Stimulated activated CD4-positive, alpha-beta T cell treated with anti-CD3 and anti-CD28 coated beads, Interleukin-15, amount 100 ng/mL, for 48 hours (primary cell): ENCODE results near the gene CDC42EP1.
"Not testable (repeated sequence)": the region's sequence is repeated elsewhere in the genome, so short reads cannot be mapped to it uniquely, and the experiment has no call there.

Experiments
- DNase-seq, 2 donors: peaks; one replicate each; pipeline ENCODE4 v3.0.0-alpha.2; 2020; ENCODE audit warnings: low read depth in 2 of 2

The CDC42EP1 gene, protein sequence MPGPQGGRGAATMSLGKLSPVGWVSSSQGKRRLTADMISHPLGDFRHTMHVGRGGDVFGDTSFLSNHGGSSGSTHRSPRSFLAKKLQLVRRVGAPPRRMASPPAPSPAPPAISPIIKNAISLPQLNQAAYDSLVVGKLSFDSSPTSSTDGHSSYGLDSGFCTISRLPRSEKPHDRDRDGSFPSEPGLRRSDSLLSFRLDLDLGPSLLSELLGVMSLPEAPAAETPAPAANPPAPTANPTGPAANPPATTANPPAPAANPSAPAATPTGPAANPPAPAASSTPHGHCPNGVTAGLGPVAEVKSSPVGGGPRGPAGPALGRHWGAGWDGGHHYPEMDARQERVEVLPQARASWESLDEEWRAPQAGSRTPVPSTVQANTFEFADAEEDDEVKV

GRCh38 chr22:37559901-37560607 lies at the start of gene CDC42EP1:
Gene CDC42EP1 (plus strand): TSS chr22:37560480. CDS start chr22:37566350, 5,870 bp downstream.
- DNase-seq = no peak

GRCh38 chr22:37511395-37512104 lies 48.7 kb upstream of the CDC42EP1 start:
- no peak for DNase-seq

DNA sequence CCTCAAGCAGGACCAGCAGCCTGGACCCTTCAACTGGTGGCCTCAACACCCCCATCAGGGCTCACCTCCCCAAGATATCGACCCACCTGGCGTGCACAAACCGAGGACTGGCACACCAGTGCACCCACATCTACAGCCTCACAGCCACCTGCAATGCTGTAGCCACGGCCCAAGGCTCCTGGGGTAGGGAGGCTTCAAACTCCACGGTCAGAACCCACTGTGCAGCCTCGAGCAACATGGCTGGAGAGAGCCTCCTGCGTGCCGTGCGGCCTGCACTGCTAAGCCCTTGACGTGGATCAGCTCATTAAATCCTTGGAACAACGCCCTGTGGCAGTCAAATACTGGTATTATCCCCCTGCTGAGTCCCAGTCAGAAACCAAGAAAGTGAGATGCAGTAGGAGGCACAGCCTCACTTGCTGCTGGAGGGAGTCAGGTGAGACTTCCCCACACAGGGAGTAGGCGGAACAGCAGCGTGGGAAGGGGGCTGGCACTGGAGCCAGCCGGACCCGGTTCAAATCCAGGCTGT lies 45.7 kb upstream of the CDC42EP1 start:
- no peak for DNase-seq

- DNase-seq = no peak
These were observed 44.4 kb upstream of the CDC42EP1 start for GRCh38 chr22:37515901-37516300.

DNA sequence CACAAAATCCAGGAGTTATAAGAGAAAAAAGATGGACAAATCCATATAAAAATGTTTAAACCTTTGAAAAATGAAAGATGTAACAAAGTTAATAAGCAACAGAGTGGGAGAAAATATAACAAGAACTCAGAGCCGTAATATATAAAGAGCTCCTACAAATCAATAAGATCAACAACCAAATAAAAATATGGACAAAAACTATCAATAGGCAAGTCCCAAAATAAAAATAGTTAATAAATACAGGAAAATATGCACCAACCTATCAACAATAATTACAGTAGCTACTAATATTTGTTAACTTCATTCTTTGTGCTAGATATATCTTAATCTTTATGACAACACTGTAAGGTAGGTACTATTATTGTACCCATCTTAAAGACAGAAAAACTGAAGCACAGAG lies 43.8 kb upstream of the CDC42EP1 start:
- DNase-seq = no peak

DNA sequence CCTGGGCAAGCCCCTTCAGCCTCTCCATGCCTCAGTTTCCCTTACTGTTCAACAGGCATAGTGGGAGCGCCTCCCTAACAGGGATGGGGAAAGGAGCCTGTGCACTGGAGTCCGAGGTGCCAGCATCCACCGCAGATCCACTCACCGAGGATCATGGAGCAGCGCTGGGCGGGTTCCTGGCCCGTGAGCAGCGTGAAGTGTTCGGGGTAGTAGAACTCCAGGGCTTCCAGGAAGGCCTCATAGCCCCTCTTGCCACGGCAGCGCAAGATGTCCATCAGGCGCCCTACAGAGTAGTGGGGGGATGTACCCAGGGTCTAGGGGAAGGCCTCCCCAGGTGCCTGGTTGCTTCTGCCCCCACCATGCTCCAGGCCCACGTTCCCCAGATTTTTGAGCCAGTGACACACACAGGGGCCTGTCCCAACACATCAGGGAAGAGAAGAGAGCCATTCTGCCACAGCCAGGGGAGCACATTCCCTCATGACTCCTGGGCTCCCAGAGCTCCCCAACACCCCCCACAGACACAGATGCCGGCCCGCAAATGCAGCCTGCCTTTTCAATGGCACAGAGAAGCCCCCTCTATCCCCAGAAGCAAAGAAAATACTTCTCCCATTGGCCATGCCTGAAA lies 42.3 kb upstream of the CDC42EP1 start:
- DNase-seq = no peak

DNA sequence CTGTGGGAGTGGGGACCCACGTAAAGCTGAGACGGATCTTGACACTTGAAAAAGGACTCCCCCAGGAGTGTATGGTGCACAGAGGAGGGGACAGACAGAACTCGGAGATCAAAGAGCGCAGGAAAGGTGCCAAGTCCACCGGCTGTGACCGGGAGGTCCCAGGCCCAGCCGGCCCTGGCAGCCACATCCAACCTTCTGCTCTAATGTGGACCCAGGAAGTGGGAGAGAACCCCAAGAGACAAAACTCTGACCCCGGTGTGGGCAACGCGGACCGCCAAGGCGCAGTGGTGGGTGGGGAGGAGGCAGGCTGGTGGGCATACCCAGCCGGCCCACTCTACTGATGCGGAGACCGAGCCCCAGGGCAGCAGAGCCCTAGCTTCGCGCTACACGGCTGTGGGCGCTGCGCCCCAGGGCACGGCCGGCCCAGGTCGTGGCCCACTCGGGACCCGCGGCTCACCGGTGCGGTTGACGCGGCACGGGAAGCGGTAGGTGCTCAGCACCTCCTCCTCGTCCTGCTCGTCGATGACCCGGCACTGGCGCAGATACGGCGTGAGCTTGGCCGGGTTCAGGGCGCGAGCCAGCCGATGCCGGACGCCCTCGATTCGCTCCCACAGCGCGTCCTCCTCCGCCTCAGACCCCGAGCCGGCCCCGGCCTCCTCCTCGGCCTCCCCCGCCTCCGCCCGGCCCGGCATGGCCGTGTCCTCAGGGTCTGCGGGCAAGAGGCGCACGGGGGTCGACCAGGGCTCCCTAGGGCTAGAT lies 41.6 kb upstream of the CDC42EP1 start:
- DNase-seq = no peak

DNA sequence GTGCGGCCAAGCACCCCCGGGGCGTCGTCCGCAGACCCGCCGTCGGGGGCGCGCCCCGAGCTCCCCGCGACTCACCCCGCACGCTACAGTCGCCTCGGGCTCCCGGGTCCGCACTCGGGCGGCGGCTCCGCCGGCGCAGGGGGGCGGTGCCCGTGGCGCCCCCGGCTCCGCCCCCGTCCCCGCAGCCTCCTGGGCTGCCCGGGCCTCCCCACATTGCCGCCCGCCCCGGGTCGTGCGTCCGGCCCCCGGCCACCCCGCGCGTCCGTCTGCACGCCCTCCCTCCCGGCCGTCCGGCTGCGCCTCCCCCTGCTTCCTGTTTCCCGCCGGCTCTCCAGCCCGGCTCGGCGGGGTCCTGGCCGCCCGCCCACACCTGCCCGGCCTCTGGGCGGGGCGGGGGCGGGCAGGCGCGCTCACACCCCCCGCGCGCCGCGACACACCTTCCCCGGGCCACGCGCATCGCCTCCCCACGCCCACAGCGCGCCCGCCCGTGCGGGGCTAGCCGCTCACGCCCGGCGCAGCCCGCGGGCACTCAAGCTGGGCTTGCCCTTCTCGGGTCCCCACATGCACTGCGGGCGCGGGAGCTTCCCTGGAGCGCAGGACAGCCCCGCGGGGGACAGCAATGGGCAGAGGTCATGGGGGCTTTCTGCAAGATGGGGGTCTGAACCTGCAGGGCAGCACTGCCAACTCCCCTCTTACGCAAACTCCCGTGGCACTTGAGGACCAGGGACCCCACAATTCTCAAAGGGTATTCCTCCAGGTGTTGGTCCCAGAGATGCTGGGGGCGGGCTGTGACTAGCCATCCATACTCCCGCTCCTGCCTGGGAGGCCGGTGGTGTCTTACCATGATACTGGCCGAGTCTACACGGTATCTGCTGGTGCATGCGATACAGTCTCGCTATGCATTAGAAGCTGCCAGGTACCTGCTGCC lies 40.7 kb upstream of the CDC42EP1 start, which contains the start of gene CARD10:
Gene CARD10, minus strand, starts transcription at position 148 of the 928 bp plus-strand sequence. CDS start 215 bp downstream, outside the sequence.
- no peak for DNase-seq

DNA sequence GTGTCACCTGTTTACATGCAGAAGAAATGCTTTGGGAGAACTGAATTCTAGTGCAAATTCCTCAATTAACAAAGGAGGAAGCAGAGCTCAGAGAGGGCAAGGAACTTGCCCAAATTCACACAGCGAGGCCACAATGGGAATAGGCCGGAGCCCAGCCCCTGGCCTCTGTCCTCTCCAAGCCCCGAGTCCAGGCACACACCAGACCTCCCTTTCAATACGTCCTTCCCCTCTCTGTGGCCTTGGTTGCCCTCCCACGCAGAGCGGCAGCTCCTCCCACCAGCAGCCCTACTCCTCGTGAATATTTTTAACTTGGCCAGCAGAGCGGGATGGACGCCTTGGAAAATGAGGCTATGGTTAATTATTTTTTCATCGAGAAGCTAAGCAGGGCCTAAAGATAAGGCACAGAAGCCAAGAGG lies 39.5 kb upstream of the CDC42EP1 start:
- no peak for DNase-seq

DNA sequence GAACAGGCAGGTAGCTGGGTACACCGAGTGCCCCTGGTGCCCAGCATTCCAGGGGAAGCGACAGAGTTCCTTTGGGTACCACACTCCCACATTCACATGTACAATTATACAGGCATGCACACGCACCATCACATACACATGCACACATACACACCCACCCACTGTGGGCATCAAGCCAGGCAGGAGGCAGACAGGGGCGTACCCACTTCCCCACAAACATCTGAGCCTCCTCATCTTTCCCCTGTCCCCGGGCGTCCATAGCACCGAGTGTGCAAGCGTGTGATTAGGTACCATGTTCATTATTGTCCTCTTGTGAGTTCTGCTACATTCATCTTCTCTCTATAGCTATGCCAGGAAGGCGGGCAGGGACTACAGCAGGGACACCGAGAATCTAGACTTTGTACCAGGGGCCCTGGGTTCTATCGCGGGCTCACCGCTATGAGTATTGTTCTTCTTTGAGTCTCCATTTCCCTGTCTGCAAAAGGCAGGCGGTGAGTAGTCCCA lies 39.0 kb upstream of the CDC42EP1 start:
- DNase-seq = no peak

GRCh38 chr22:37522482-37522881 lies 37.8 kb upstream of the CDC42EP1 start:
- no peak for DNase-seq

GRCh38 chr22:37525073-37525745 lies 35.1 kb upstream of the CDC42EP1 start:
- DNase-seq = no peak

DNA sequence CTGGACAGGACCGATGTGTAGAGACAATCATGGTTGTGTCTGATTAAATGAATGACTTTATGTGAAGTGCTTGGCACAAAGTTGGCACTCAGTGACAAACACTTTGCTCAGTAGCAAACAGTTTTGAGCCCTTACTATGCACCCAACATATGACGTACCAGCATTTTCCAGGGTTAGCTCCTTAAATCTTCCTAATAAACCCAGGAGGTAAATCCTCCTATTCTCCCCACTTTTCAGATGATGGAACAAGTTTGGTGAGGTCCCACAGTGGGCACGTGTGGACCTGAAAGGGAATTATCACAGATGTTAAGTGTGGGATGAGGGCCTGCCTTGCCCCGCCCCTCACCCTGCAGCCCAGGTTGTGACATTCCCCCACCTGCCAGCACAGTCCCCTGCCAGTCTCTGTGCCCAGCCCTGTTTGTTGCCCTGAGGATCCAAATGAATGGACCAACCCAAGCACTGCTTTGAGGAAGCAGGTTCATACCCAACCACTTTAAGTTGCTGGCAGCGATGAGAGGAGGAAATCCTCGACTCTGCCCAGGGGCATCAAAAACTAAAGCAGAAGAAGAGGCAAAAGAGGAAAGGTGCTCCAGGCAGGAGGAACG lies 34.4 kb upstream of the CDC42EP1 start:
- DNase-seq = no peak

DNA sequence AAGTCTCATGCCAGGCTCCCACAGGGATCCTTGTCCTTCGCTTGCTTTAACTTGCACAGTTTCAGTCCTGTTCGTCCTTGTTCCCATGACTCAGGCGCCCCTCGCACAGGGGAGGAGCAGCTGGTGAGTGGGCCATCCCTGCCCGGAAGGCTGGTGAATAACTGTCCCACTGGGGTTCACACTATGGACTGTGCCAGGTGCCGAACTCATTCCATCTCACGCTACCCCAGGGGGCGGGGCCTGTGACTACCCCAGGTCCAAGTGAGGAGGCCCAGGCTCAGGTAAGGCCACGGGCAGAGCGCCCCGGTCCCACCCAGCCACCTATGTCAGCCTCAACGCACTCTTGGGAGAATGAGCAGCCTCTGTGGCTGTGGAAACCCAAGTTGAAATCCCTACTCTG lies 33.9 kb upstream of the CDC42EP1 start:
- DNase-seq = no peak

GRCh38 chr22:37527081-37527752 lies 33.1 kb upstream of the CDC42EP1 start:
- DNase-seq = not testable (repeated sequence)

GRCh38 chr22:37527952-37528351 lies 32.3 kb upstream of the CDC42EP1 start:
- DNase-seq = not testable (repeated sequence)

DNA sequence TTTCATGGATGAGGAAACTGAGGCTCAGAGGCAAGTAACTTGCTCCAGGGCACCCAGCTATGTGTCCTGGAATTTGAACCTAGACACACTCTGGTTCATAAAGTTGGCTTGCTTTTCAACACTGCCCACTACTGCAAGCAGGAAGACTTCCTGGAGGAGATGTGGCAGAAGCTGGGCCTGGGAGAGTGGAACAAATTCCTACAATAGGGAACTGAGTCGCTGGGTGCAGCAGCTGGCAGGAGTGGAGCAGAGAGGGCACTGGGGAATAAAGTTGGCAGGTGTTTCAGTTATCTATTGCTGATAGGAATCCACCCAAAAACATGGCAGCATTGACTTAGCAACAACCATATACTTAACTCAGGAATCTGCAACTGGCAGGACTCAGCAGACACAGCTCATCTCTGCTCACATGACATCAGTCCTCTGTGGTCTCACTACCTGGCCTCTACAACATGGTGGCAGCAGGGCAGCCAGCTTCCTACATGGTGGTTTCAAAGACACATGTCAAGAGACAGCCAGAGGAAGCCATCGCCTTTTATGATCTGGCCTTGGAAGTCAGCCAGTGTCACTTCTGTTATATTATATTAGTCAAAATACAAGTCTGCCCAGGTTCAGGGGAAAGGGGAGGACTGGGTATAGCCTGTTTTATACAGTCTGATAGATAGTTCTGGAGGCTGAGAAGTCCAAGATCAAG lies 30.5 kb upstream of the CDC42EP1 start:
- no peak for DNase-seq
